Peyer's patch (tissue), 4 donors: Measurements from ENCODE around the gene SALL4.

Experiments
- POLR2A ChIP-seq, 2 donors: fragments of 450-650 bp; IDR thresholded peaks; one replicate each; pipeline ENCODE4 v1.5.1; 2017; ENCODE audit warnings: antibody characterized with exemption in 2 of 2, mild to moderate bottlenecking in 2 of 2, moderate library complexity in 2 of 2
- TF ChIP-seq, protein P1 (sequence below), 6 experiments: fragments of 450-650 bp in 4 of 6; fragments of 200-600 bp in 2 of 6; sonication (generic) in 1 of 6; IDR thresholded peaks; one replicate each; pipeline ENCODE4 v1.5.1; 2017 to 2019; ENCODE audit warnings: antibody characterized with exemption in 6 of 6, mild to moderate bottlenecking in 3 of 6, moderate library complexity in 1 of 6

DNA sequence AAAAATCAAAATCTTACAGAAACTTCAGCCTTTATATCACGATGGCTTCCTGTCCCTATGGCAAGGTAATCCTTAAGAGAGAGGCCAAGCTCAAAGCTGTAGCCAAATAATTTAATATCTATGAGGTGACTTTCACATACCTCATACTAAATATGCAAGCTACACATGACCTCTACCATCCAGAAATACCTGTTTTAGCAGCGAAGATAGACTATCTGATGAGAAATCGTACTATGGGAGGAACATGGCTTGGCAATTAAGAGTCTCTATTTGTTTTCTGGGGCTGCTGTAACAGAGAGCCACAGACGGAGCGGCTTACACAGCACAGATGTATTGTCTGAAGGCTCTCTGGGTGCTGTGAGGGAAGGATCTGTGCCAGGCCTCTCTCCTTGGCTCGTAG is 31.0 kb upstream of the SALL4 start:
- TF ChIP-seq, protein P1, sequence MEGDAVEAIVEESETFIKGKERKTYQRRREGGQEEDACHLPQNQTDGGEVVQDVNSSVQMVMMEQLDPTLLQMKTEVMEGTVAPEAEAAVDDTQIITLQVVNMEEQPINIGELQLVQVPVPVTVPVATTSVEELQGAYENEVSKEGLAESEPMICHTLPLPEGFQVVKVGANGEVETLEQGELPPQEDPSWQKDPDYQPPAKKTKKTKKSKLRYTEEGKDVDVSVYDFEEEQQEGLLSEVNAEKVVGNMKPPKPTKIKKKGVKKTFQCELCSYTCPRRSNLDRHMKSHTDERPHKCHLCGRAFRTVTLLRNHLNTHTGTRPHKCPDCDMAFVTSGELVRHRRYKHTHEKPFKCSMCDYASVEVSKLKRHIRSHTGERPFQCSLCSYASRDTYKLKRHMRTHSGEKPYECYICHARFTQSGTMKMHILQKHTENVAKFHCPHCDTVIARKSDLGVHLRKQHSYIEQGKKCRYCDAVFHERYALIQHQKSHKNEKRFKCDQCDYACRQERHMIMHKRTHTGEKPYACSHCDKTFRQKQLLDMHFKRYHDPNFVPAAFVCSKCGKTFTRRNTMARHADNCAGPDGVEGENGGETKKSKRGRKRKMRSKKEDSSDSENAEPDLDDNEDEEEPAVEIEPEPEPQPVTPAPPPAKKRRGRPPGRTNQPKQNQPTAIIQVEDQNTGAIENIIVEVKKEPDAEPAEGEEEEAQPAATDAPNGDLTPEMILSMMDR (IDR thresholded peaks at IDR 0.05), result no peak
- TF ChIP-seq POLR2A (IDR thresholded peaks at IDR 0.05), result no peak
